Stimulated activated CD8-positive, alpha-beta memory T cell treated with anti-CD3 and anti-CD28 coated beads, Interleukin-4, amount 100 ng/mL, for 1 hour (primary cell): Measurements from ENCODE around the gene PIM3.
"Not testable (repeated sequence)": the region's sequence is repeated elsewhere in the genome, so short reads cannot be mapped to it uniquely, and the experiment has no call there.

Experiments
- DNase-seq, 2 donors: peaks; one replicate each; pipeline ENCODE4 v3.0.0-alpha.2; 2020; ENCODE audit warnings: low read depth in 2 of 2, low spot score in 1 of 2

Gene PIM3

GRCh38 chr22:49983148-49984042 is 22.8 kb downstream of the PIM3 start:
- DNase-seq: no peak

- DNase-seq: no peak
Observed at GRCh38 chr22:49986325-49986724, 25.8 kb downstream of the PIM3 start.

- DNase-seq: not testable (repeated sequence)
Observed at GRCh38 chr22:49989826-49990225, 29.3 kb downstream of the PIM3 start.

- no peak for DNase-seq
Observed at GRCh38 chr22:49991167-49991566, 30.6 kb downstream of the PIM3 start.

- no peak for DNase-seq
Observed at GRCh38 chr22:49991907-49992533, 31.4 kb downstream of the PIM3 start.

- DNase-seq: peak in 1 of 2 donors; percentile 47
Observed at GRCh38 chr22:49992921-49993648, 32.5 kb downstream of the PIM3 start.

- DNase-seq: no peak
Observed at GRCh38 chr22:49993649-49994360, 33.2 kb downstream of the PIM3 start.

GRCh38 chr22:49994361-49995040 is 33.9 kb downstream of the PIM3 start:
- DNase-seq: no peak

- no peak for DNase-seq
Observed at GRCh38 chr22:49995041-49995360, 34.4 kb downstream of the PIM3 start.

GRCh38 chr22:49995361-49996118 is 35.0 kb downstream of the PIM3 start:
- DNase-seq: no peak

GRCh38 chr22:49996119-49996517 is 35.5 kb downstream of the PIM3 start:
- DNase-seq: no peak

- DNase-seq: no peak
Observed at GRCh38 chr22:49996518-49997250, 36.1 kb downstream of the PIM3 start.

- no peak for DNase-seq
Observed at GRCh38 chr22:49997251-49997599, 36.7 kb downstream of the PIM3 start.

GRCh38 chr22:49997932-49998717 is 37.6 kb downstream of the PIM3 start:
- no peak for DNase-seq

GRCh38 chr22:49998718-49999062 is 38.1 kb downstream of the PIM3 start:
- DNase-seq: no peak

- DNase-seq: no peak
Observed at GRCh38 chr22:49999063-49999945, 38.7 kb downstream of the PIM3 start.

- no peak for DNase-seq
Observed at GRCh38 chr22:49999946-50000586, 39.5 kb downstream of the PIM3 start.
